Measurements from ENCODE around the gene CNNM1. TPM values are rescaled to one million over a fixed set of nuclear protein-coding genes. Genes with fewer than 3 reads are reported as not detected.

Gene CNNM1
- polyA plus RNA-seq, 3 donors = 1.5 to 2.1 (median 1.9) TPM

GRCh38 chr10:99370993-99371392 lies 41.8 kb downstream of the CNNM1 start:
- peak; percentile 19 for DNase-seq

GRCh38 chr10:99372546-99373271 lies 43.6 kb downstream of the CNNM1 start:
- no peak for DNase-seq

GRCh38 chr10:99374526-99374925 lies 45.4 kb downstream of the CNNM1 start:
- no peak for DNase-seq

- no peak for DNase-seq
Measured at GRCh38 chr10:99374972-99375371, 45.8 kb downstream of the CNNM1 start.

- DNase-seq = no peak
Measured at GRCh38 chr10:99375426-99375825, 46.3 kb downstream of the CNNM1 start.

- DNase-seq = no peak
Measured at GRCh38 chr10:99382176-99382575, 53.0 kb downstream of the CNNM1 start.

- DNase-seq = no peak
Measured at GRCh38 chr10:99387071-99387470, 57.9 kb downstream of the CNNM1 start.

GRCh38 chr10:99387541-99387940 lies 58.4 kb downstream of the CNNM1 start:
- no peak for DNase-seq

GRCh38 chr10:99389729-99390480 lies 60.7 kb downstream of the CNNM1 start:
- no peak for DNase-seq

GRCh38 chr10:99391346-99391745 lies 62.2 kb downstream of the CNNM1 start:
- no peak for DNase-seq

- DNase-seq = no peak
Measured at GRCh38 chr10:99393036-99393435, 63.9 kb downstream of the CNNM1 start.

GRCh38 chr10:99393683-99394082 lies 64.5 kb downstream of the CNNM1 start:
- DNase-seq = no peak

GRCh38 chr10:99394256-99394655 lies 65.1 kb downstream of the CNNM1 start:
- no peak for DNase-seq

GRCh38 chr10:99394761-99395386 lies 65.7 kb downstream of the CNNM1 start:
- no peak for DNase-seq

- peak; percentile 41 for DNase-seq
Measured at GRCh38 chr10:99395750-99396445, 66.7 kb downstream of the CNNM1 start.

GRCh38 chr10:99396471-99396870 lies 67.3 kb downstream of the CNNM1 start:
- peak; percentile 15 for DNase-seq

GRCh38 chr10:99399664-99400063 lies 70.5 kb downstream of the CNNM1 start:
- DNase-seq = no peak

- DNase-seq = no peak
Measured at GRCh38 chr10:99403674-99404073, 74.5 kb downstream of the CNNM1 start.

GRCh38 chr10:99406149-99406548 lies 77.0 kb downstream of the CNNM1 start:
- DNase-seq = no peak

- no peak for DNase-seq
Measured at GRCh38 chr10:99410146-99410545, 81.0 kb downstream of the CNNM1 start.

- DNase-seq = no peak
Measured at GRCh38 chr10:99410876-99411275, 81.7 kb downstream of the CNNM1 start.

- DNase-seq = no peak
Measured at GRCh38 chr10:99411546-99411945, 82.4 kb downstream of the CNNM1 start.

Data from renal pelvis (tissue), 4 donors.